Measurements from ENCODE around the gene SPRTN.

SPRTN gene

GRCh38 chr1:231381729-231382128, 43.6 kb downstream of the SPRTN start:
- Histone ChIP-seq H3K27ac (no peak overlapping the region), H4K20me1 (peaks cover 80 to 99% (median 97%) of the 10 kb centered on the region in 11 experiments), H3K36me3 (peaks cover 0 to 66% (median 16%) of the 10 kb centered on the region in 11 experiments; a peak in 14 of 22 replicates), H3K27me3 (no peaks in the 10 kb centered on the region), H3K9ac (no peak overlapping the region), H3K4me1 (peaks cover 10 to 34% (median 17%) of the 10 kb centered on the region in 10 experiments), H3K4me2 (0 out of 22 replicates have a peak overlapping the region, but pooled peaks of 1 of the 11 experiments have one; percentile 16), H3K4me3 (no peak overlapping the region), H3K9me3 (replicated peaks in 1 of 11) (no peaks in the 10 kb centered on the region)
- no peak for TF ChIP-seq Cebpa-rat (IDR thresholded peaks at IDR 0.05)

- peaks cover 0 to 65% (median 19%) of the 10 kb centered on the region in 11 experiments; a peak in 14 of 22 replicates for H3K36me3 ChIP-seq
- no peaks in the 10 kb centered on the region for H3K9me3 ChIP-seq (replicated peaks in 1 of 11)
- TF ChIP-seq Cebpa-rat (IDR thresholded peaks at IDR 0.05): no peak
- H3K27ac ChIP-seq: no peak overlapping the region
- no peak overlapping the region for H3K9ac ChIP-seq
- no peaks in the 10 kb centered on the region for H3K27me3 ChIP-seq
- H3K4me2 ChIP-seq: no peak overlapping the region
- H4K20me1 ChIP-seq: peaks cover 76 to 99% (median 97%) of the 10 kb centered on the region in 11 experiments
- H3K4me3 ChIP-seq: no peak overlapping the region
- peaks cover 10 to 34% (median 17%) of the 10 kb centered on the region in 10 experiments for H3K4me1 ChIP-seq
Observed at GRCh38 chr1:231382426-231382825, 44.3 kb downstream of the SPRTN start.

- TF ChIP-seq Cebpa-rat (IDR thresholded peaks at IDR 0.05): no peak
- H4K20me1 ChIP-seq: peaks cover 70 to 99% (median 97%) of the 10 kb centered on the region in 11 experiments
Observed at GRCh38 chr1:231383159-231383860, 45.2 kb downstream of the SPRTN start.

GRCh38 chr1:231384696-231385415, 46.8 kb downstream of the SPRTN start:
- peaks cover 8 to 38% (median 18%) of the 10 kb centered on the region in 10 experiments; a peak in 19 of 20 replicates for H3K4me1 ChIP-seq
- no peak for TF ChIP-seq Cebpa-rat (IDR thresholded peaks at IDR 0.05)
- H3K27ac ChIP-seq: no peak overlapping the region
- H4K20me1 ChIP-seq: peaks cover 61 to 99% (median 97%) of the 10 kb centered on the region in 11 experiments
- H3K9me3 ChIP-seq (replicated peaks in 1 of 11): no peaks in the 10 kb centered on the region; a peak in 1 of 22 replicates
- H3K4me3 ChIP-seq: no peak overlapping the region
- no peak overlapping the region for H3K4me2 ChIP-seq
- H3K27me3 ChIP-seq: no peaks in the 10 kb centered on the region
- peaks cover 0 to 69% (median 27%) of the 10 kb centered on the region in 11 experiments; a peak in 15 of 22 replicates for H3K36me3 ChIP-seq
- no peak overlapping the region for H3K9ac ChIP-seq

More at GRCh38 chr1:231383159-231383860, 45.2 kb downstream of the SPRTN start:
- Histone ChIP-seq H3K27ac (no peak overlapping the region), H3K4me3 (no peak overlapping the region), H3K9ac (no peak overlapping the region), H3K27me3 (no peaks in the 10 kb centered on the region), H3K4me2 (no peak overlapping the region), H3K36me3 (peaks cover 0 to 62% (median 19%) of the 10 kb centered on the region in 11 experiments; a peak in 14 of 22 replicates), H3K4me1 (peaks cover 17 to 36% (median 24%) of the 10 kb centered on the region in 10 experiments), H3K9me3 (replicated peaks in 1 of 11) (no peaks in the 10 kb centered on the region)

GRCh38 chr1:231385416-231385748, 47.3 kb downstream of the SPRTN start:
- TF ChIP-seq Cebpa-rat (IDR thresholded peaks at IDR 0.05): no peak
- no peak overlapping the region for H3K4me3 ChIP-seq
- no peak overlapping the region for H3K4me2 ChIP-seq
- H3K36me3 ChIP-seq: peaks cover 0 to 75% (median 31%) of the 10 kb centered on the region in 11 experiments; a peak in 15 of 22 replicates
- no peaks in the 10 kb centered on the region for H3K27me3 ChIP-seq
- H3K4me1 ChIP-seq: peaks cover 8 to 43% (median 19%) of the 10 kb centered on the region in 10 experiments; a peak in 18 of 20 replicates
- no peak overlapping the region for H3K9ac ChIP-seq
- peaks cover 62 to 100% (median 98%) of the 10 kb centered on the region in 11 experiments for H4K20me1 ChIP-seq
- no peak overlapping the region for H3K27ac ChIP-seq
- H3K9me3 ChIP-seq (replicated peaks in 1 of 11): no peaks in the 10 kb centered on the region; a peak in 1 of 22 replicates

- peaks cover 8 to 53% (median 19%) of the 10 kb centered on the region in 10 experiments; a peak in 18 of 20 replicates for H3K4me1 ChIP-seq
- H3K4me2 ChIP-seq: no peak overlapping the region
- peaks cover 0 to 8% (median 0%) of the 10 kb centered on the region in 11 experiments; a peak in 1 of 22 replicates for H3K9me3 ChIP-seq (replicated peaks in 1 of 11)
- no peak for TF ChIP-seq Cebpa-rat (IDR thresholded peaks at IDR 0.05)
- peaks cover 0 to 75% (median 31%) of the 10 kb centered on the region in 11 experiments; a peak in 15 of 22 replicates for H3K36me3 ChIP-seq
- no peak overlapping the region for H3K27ac ChIP-seq
- no peaks in the 10 kb centered on the region for H3K27me3 ChIP-seq
- peaks cover 60 to 100% (median 95%) of the 10 kb centered on the region in 11 experiments for H4K20me1 ChIP-seq
- no peak overlapping the region for H3K4me3 ChIP-seq
- H3K9ac ChIP-seq: no peak overlapping the region
Observed at GRCh38 chr1:231386466-231386865, 48.4 kb downstream of the SPRTN start.

GRCh38 chr1:231387770-231388669, 49.9 kb downstream of the SPRTN start:
- Histone ChIP-seq H4K20me1 (peaks cover 52 to 97% (median 88%) of the 10 kb centered on the region in 11 experiments), H3K4me1 (peaks cover 8 to 43% (median 19%) of the 10 kb centered on the region in 10 experiments; a peak in 18 of 20 replicates), H3K36me3 (peaks cover 0 to 74% (median 36%) of the 10 kb centered on the region in 11 experiments; a peak in 17 of 22 replicates), H3K4me2 (peak overlapping the region in 10 of 11 experiments; percentile 12 to 65 (median 50); a peak in 17 of 22 replicates), H3K27me3 (no peaks in the 10 kb centered on the region), H3K4me3 (no peak overlapping the region), H3K27ac (peak overlapping the region in 6 of 11 experiments; percentile 2 to 49 (median 14); a peak in 4 of 22 replicates), H3K9ac (no peak overlapping the region), H3K9me3 (replicated peaks in 1 of 11) (peaks cover 0 to 8% (median 0%) of the 10 kb centered on the region in 11 experiments; a peak in 1 of 22 replicates)
- no peak for TF ChIP-seq Cebpa-rat (IDR thresholded peaks at IDR 0.05)

GRCh38 chr1:231390071-231390470, 52.0 kb downstream of the SPRTN start:
- Histone ChIP-seq H3K9ac (no peak overlapping the region), H3K9me3 (replicated peaks in 1 of 11) (peaks cover 0 to 8% (median 0%) of the 10 kb centered on the region in 11 experiments; a peak in 1 of 22 replicates), H3K27ac (no peak overlapping the region; a peak in 2 of 22 replicates), H4K20me1 (peaks cover 51 to 97% (median 88%) of the 10 kb centered on the region in 11 experiments; a peak in 21 of 22 replicates), H3K4me3 (no peak overlapping the region), H3K4me2 (peak overlapping the region in 4 of 11 experiments; percentile 17 to 51 (median 20); a peak in 6 of 22 replicates), H3K27me3 (no peaks in the 10 kb centered on the region), H3K4me1 (peaks cover 8 to 45% (median 23%) of the 10 kb centered on the region in 10 experiments; a peak in 19 of 20 replicates), H3K36me3 (peaks cover 0 to 70% (median 41%) of the 10 kb centered on the region in 11 experiments; a peak in 17 of 22 replicates)
- TF ChIP-seq Cebpa-rat (IDR thresholded peaks at IDR 0.05): no peak
